K562 (cell line): Measurements from ENCODE around the gene ALOX12. TPM values are rescaled to one million over a fixed set of nuclear protein-coding genes. Genes with fewer than 3 reads are reported as not detected.

Experiments
- ERF ChIP-seq: fragments of 450-650 bp; formaldehyde crosslinking; IDR thresholded peaks from 2 replicates; pipeline ENCODE4 v1.4.0; 2020; ENCODE audit warnings: mild to moderate bottlenecking, mixed read lengths
- GABPA ChIP-seq: fragments of 200-800 bp; sonication (Bioruptor generic); conservative IDR thresholded peaks from 2 replicates; pipeline ENCODE4 v1.6.1; 2016; ENCODE audit warnings: low read depth, missing genetic modification characterization, missing compliant biosample characterization
- GTF2B ChIP-seq: IDR thresholded peaks from 2 replicates; pipeline ENCODE4 v1.6.1; 2011; ENCODE audit not compliant: insufficient read length; ENCODE audit errors: extremely low read depth
- HNRNPL ChIP-seq: fragments of 200-400 bp; formaldehyde crosslinking; IDR thresholded peaks from 2 replicates; pipeline ENCODE4 v1.6.1; 2017; ENCODE audit warnings: low read depth, mild to moderate bottlenecking, low read length
- MAZ ChIP-seq, 2 experiments: fragments of 450-650 bp in 1 of 2; sonication (generic) in 1 of 2; formaldehyde crosslinking; IDR thresholded peaks in 1 of 2; conservative IDR thresholded peaks in 1 of 2; 2 replicates each; pipeline versions ENCODE4 v1.4.0 to v1.5.0; 2020; ENCODE audit warnings: mild to moderate bottlenecking in 1 of 2, missing genetic modification reagents in 1 of 2
- PBX2 ChIP-seq, 2 experiments: IDR thresholded peaks in 1 of 2; conservative IDR thresholded peaks in 1 of 2; 2 replicates each; pipeline ENCODE4 v1.6.1; 2016; ENCODE audit warnings: low read depth in 2 of 2, mild to moderate bottlenecking in 1 of 2, missing compliant biosample characterization in 1 of 2, missing genetic modification characterization in 1 of 2, moderate library complexity in 1 of 2
- PHF21A ChIP-seq: fragments of 450-650 bp; IDR thresholded peaks from 2 replicates; pipeline ENCODE4 v1.6.1; 2017; ENCODE audit warnings: low read depth, borderline replicate concordance
- RAD51 ChIP-seq: fragments of 450-650 bp; IDR thresholded peaks from 2 replicates; pipeline ENCODE4 v1.7.1; 2016; ENCODE audit warnings: low read depth, mild to moderate bottlenecking, borderline replicate concordance
- RBBP5 ChIP-seq: fragments of 200-600 bp; sonication (generic); IDR thresholded peaks from 2 replicates; pipeline ENCODE4 v1.6.1; 2012; ENCODE audit warnings: borderline replicate concordance, mild to moderate bottlenecking, low read length, control low read depth, inconsistent platforms; ENCODE audit not compliant: insufficient read depth, poor library complexity, severe bottlenecking
- SIN3B ChIP-seq: fragments of 450-650 bp; IDR thresholded peaks from 2 replicates; pipeline ENCODE4 v1.6.1; 2017; ENCODE audit warnings: low read depth, mild to moderate bottlenecking, moderate library complexity
- SMARCA4 ChIP-seq: fragments of 450-650 bp; IDR thresholded peaks from 2 replicates; pipeline ENCODE4 v1.6.1; 2016
- TGIF2 ChIP-seq: sonication (generic); formaldehyde crosslinking; IDR thresholded peaks from 2 replicates; pipeline ENCODE4 v1.8.1; 2022; ENCODE audit warnings: mild to moderate bottlenecking, missing genetic modification reagents, moderate library complexity
- ZBTB2 ChIP-seq: fragments of 450-650 bp; IDR thresholded peaks from 2 replicates; pipeline ENCODE4 v1.6.1; 2016; ENCODE audit warnings: antibody characterized with exemption
- ZBTB9 ChIP-seq: fragments of 450-650 bp; formaldehyde crosslinking; IDR thresholded peaks from 2 replicates; pipeline ENCODE4 v1.4.0; 2020; ENCODE audit warnings: mild to moderate bottlenecking, moderate library complexity
- ZSCAN29 ChIP-seq: fragments of 450-650 bp; IDR thresholded peaks from 2 replicates; pipeline ENCODE4 v1.6.1; 2017
- polyA plus RNA-seq, 8 experiments: library from polyadenylated mRNA; depleted of rRNA in 4 of 8; stranded (reverse) in 5 of 8; unstranded in 3 of 8; fragments of >200 nt; fragmentation: Nextera tagmentation in 2 of 8; fragmentation: Illumina TruSeq in 1 of 8; extraction: Ambion mirVana in 2 of 8; extraction: Trizol in 1 of 8; gene quantifications; 2 replicates each; pipeline versions ENCODE4 v1.2.1 to v1.2.3, GENCODE V29; 2011 to 2014; ENCODE audit warnings: inconsistent platforms in 1 of 8, missing spikeins in 1 of 8
- total RNA-seq, 7 experiments: library from RNA; depleted of rRNA in 6 of 7; stranded (reverse); fragments of >200 nt in 6 of 7; fragmentation: Illumina TruSeq in 2 of 7; extraction: Trizol in 2 of 7; gene quantifications; 2 replicates each; pipeline versions ENCODE4 v1.2.1 to v1.2.3, GENCODE V29; 2011 to 2021; ENCODE audit warnings: low replicate concordance in 1 of 7
- TF ChIP-seq, protein P1 (sequence below): sonication (generic); formaldehyde crosslinking; IDR thresholded peaks from 2 replicates; pipeline ENCODE4 v1.8.0; 2022; ENCODE audit warnings: missing genetic modification reagents, mild to moderate bottlenecking, borderline replicate concordance

ALOX12 gene
- total and polyA plus RNA-seq, 9 of the 15 experiments (the other 6 are each of a cell fraction or from before 2014, with no cell fraction given), result 0.09 to 1.1 (median 0.47) TPM; not detected in 1

- TF ChIP-seq HNRNPL (no peak), RBBP5 (no peak), GABPA (tag) (no peak), ERF (CRISPR knock-in tag) (0 out of 2 replicates have a peak, but pooled peaks have one; percentile 24), TGIF2 (CRISPR knock-in tag) (no peak), ZBTB2 (no peak), MAZ (CRISPR knock-in tag; conservative IDR thresholded peaks at IDR 0.05 in 1 of 2, IDR thresholded peaks at IDR 0.05 in 1 of 2) (0 out of 4 replicates have a peak, but pooled peaks of 1 of the 2 experiments have one; percentile 31), ZBTB9 (CRISPR knock-in tag) (no peak), ZSCAN29 (no peak), GTF2B (no peak), SMARCA4 (no peak), PHF21A (no peak), RAD51 (no peak), SIN3B (no peak), PBX2 (CRISPR knock-in tag; IDR thresholded peaks at IDR 0.05; ENCODE audit: low read depth) (no peak), PBX2 (tag; conservative IDR thresholded peaks at IDR 0.05; ENCODE audit: low read depth) (no peak)
- TF ChIP-seq, protein P1, sequence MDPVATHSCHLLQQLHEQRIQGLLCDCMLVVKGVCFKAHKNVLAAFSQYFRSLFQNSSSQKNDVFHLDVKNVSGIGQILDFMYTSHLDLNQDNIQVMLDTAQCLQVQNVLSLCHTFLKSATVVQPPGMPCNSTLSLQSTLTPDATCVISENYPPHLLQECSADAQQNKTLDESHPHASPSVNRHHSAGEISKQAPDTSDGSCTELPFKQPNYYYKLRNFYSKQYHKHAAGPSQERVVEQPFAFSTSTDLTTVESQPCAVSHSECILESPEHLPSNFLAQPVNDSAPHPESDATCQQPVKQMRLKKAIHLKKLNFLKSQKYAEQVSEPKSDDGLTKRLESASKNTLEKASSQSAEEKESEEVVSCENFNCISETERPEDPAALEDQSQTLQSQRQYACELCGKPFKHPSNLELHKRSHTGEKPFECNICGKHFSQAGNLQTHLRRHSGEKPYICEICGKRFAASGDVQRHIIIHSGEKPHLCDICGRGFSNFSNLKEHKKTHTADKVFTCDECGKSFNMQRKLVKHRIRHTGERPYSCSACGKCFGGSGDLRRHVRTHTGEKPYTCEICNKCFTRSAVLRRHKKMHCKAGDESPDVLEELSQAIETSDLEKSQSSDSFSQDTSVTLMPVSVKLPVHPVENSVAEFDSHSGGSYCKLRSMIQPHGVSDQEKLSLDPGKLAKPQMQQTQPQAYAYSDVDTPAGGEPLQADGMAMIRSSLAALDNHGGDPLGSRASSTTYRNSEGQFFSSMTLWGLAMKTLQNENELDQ, result no peak
These were observed 22.6 kb downstream of the ALOX12 start (continued) for GRCh38 chr17:7018331-7018964.
